OCI-LY1 (cell line): ENCODE results near the gene PPP4R3A.

Experiments
- H2AFZ ChIP-seq: fragments of 200-600 bp; sonication (generic), shearing (Covaris generic); 2 replicates; pipeline ENCODE4 v1.6.0; 2014; ENCODE audit warnings: antibody characterized with exemption, mild to moderate bottlenecking, low read length
- H3F3A ChIP-seq: fragments of 200-600 bp; sonication (generic), shearing (Covaris generic); 2 replicates; pipeline ENCODE4 v1.6.0; 2014; ENCODE audit warnings: mild to moderate bottlenecking, antibody characterized with exemption, low read length, moderate library complexity; ENCODE audit not compliant: insufficient read depth
- H3K27ac ChIP-seq: fragments of 200-600 bp; sonication (generic); 2 replicates; pipeline ENCODE4 v1.5.1; 2014; ENCODE audit warnings: low read length, mixed run types, mild to moderate bottlenecking, low read depth; ENCODE audit not compliant: poor library complexity, severe bottlenecking
- H3K27me3 ChIP-seq: fragments of 200-600 bp; sonication (generic); 2 replicates; pipeline ENCODE4 v1.6.0; 2014; ENCODE audit warnings: antibody characterized with exemption, mild to moderate bottlenecking, low read length, moderate library complexity; ENCODE audit not compliant: insufficient read depth
- H3K36me3 ChIP-seq: fragments of 200-600 bp; sonication (generic); 2 replicates; pipeline ENCODE4 v1.6.1; 2014; ENCODE audit warnings: mild to moderate bottlenecking, antibody characterized with exemption, low read length, moderate library complexity, mixed read lengths; ENCODE audit not compliant: insufficient read depth
- H3K4me1 ChIP-seq: fragments of 200-600 bp; sonication (generic); 2 replicates; pipeline ENCODE4 v1.5.1; 2014; ENCODE audit warnings: mild to moderate bottlenecking, low read length, moderate library complexity; ENCODE audit not compliant: insufficient read depth, severe bottlenecking
- H3K4me2 ChIP-seq: fragments of 200-600 bp; sonication (generic), shearing (Covaris generic); 2 replicates; pipeline ENCODE4 v1.6.1; 2014; ENCODE audit warnings: low read length
- H3K4me3 ChIP-seq: fragments of 200-600 bp; sonication (generic); 2 replicates; pipeline ENCODE4 v1.5.1; 2014; ENCODE audit warnings: low read length, low read depth, mild to moderate bottlenecking, mixed read lengths; ENCODE audit not compliant: poor library complexity, severe bottlenecking
- H3K79me2 ChIP-seq: fragments of 200-600 bp; shearing (Covaris generic); 2 replicates; pipeline ENCODE4 v1.6.1; 2016; ENCODE audit warnings: mixed run types, low read length, mixed read lengths; ENCODE audit not compliant: insufficient read depth
- H3K9ac ChIP-seq: fragments of 200-600 bp; sonication (generic), shearing (Covaris generic); 2 replicates; pipeline ENCODE4 v1.6.1; 2014; ENCODE audit warnings: mild to moderate bottlenecking, low read length, mixed read lengths
- H3K9me2 ChIP-seq: fragments of 200-600 bp; sonication (generic), shearing (Covaris generic); 2 replicates; pipeline ENCODE4 v1.6.1; 2014; ENCODE audit warnings: low read depth, mild to moderate bottlenecking, low read length, mixed read lengths
- H3K9me3 ChIP-seq: fragments of 200-600 bp; shearing (Covaris generic); 2 replicates; pipeline ENCODE4 v1.6.1; 2014; ENCODE audit warnings: low read length, mixed read lengths
- H4K20me1 ChIP-seq: fragments of 200-600 bp; sonication (generic), shearing (Covaris generic); 2 replicates; pipeline ENCODE4 v1.6.0; 2016; ENCODE audit warnings: mild to moderate bottlenecking, low read length; ENCODE audit not compliant: insufficient read depth
- CTCF ChIP-seq: fragments of 200-600 bp; sonication (generic), shearing (Covaris generic); IDR thresholded peaks from 2 replicates; pipeline ENCODE4 v1.5.1; 2017; ENCODE audit warnings: mild to moderate bottlenecking, antibody characterized with exemption, low read length, moderate library complexity, mixed read lengths
- EZH2 ChIP-seq: fragments of 200-600 bp; sonication (generic), shearing (Covaris generic); IDR thresholded peaks from 2 replicates; pipeline ENCODE4 v1.8.0; 2017; ENCODE audit warnings: borderline replicate concordance, mixed run types, mild to moderate bottlenecking, antibody characterized with exemption, low read length, moderate library complexity, mixed read lengths

PPP4R3A gene

GRCh38 chr14:91413547-91414474 lies 96.3 kb downstream of the PPP4R3A start:
- peak overlapping the region; percentile 83 for H3K4me3 ChIP-seq
- peak overlapping the region; percentile 98 for H3K4me2 ChIP-seq
- no peak overlapping the region for H2AFZ ChIP-seq
- peaks cover 62% of the 10 kb centered on the region for H3K36me3 ChIP-seq
- H3K9me3 ChIP-seq: no peaks in the 10 kb centered on the region
- no peaks in the 10 kb centered on the region for H4K20me1 ChIP-seq
- TF ChIP-seq EZH2 (no peak), CTCF (no peak)
- no peaks in the 10 kb centered on the region for H3K27me3 ChIP-seq
- H3K9me2 ChIP-seq: no peaks in the 10 kb centered on the region
- H3K79me2 ChIP-seq: peaks cover 76% of the 10 kb centered on the region
- H3F3A ChIP-seq: no peaks in the 10 kb centered on the region
- H3K4me1 ChIP-seq: peaks cover 80% of the 10 kb centered on the region
- H3K9ac ChIP-seq: peak overlapping the region; percentile 90
- H3K27ac ChIP-seq: peak overlapping the region; percentile 97

DNA sequence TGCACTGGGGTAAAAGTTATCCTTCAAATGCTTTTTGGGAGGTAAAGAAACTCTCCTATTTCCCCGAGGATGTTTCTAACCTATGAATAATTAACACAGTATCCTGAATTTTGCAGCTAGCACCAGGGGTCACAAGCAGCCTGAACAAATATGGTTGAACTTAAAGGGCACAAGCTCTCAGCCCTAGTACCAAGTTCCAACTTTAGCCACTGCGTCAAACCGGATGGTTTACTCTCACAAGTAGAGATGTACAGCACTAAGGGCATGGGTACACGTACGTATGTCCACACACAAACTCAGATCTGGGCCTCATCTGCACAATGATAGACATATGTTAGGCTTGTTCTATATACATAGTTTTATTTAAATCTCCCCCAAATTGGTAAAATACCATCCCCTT lies 97.2 kb downstream of the PPP4R3A start:
- H3K4me2 ChIP-seq: peak overlapping the region; percentile 98
- H3F3A ChIP-seq: no peaks in the 10 kb centered on the region
- no peak overlapping the region for H2AFZ ChIP-seq
- H3K27me3 ChIP-seq: no peaks in the 10 kb centered on the region
- peaks cover 84% of the 10 kb centered on the region for H3K79me2 ChIP-seq
- peak overlapping the region; percentile 90; the same call in 1 of the 2 replicates for H3K9ac ChIP-seq
- no peak for TF ChIP-seq CTCF
- TF ChIP-seq EZH2: no peak
- H3K9me3 ChIP-seq: no peaks in the 10 kb centered on the region
- H4K20me1 ChIP-seq: no peaks in the 10 kb centered on the region
- H3K9me2 ChIP-seq: no peaks in the 10 kb centered on the region
- peaks cover 79% of the 10 kb centered on the region for H3K4me1 ChIP-seq
- H3K27ac ChIP-seq: peak overlapping the region; percentile 97
- H3K36me3 ChIP-seq: peaks cover 70% of the 10 kb centered on the region
- H3K4me3 ChIP-seq: peak overlapping the region; percentile 83

DNA sequence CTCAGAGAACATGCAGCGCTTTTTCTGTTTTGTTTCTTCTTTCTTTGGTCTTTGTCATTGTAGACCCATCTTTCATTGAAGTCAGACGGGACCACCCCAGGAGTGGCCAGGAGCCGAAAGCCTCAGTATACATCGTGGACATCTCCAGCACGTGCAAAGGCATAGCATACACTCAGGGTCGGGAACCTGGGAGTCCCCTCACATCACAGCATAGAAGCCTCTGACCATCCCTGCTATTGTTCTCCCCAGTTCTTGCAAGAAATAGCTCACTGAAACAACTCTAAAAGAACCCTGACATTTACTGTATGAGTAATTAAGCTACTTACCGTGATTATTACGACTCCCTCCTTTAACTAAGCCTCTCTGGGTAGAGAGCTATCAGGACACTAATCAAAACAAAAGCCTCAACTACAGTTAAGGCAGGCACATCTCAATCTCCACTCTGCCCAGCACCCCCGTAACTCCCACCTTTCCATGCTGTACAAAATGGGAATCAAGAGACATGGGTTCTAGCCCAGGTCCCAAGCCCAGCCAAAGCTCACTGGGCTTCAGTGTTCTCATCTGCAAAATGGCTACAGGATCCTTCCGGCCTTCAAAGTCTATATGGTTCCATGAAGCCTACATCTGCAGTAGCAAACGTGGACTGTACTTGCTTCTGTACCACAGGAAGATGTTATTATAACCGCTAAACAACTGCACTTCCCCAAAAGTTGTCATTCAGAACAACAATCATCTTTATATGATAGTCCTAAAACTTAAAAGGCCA lies 99.2 kb downstream of the PPP4R3A start:
- no peaks in the 10 kb centered on the region for H3K9me3 ChIP-seq
- no peaks in the 10 kb centered on the region for H3F3A ChIP-seq
- H4K20me1 ChIP-seq: no peaks in the 10 kb centered on the region
- no peak overlapping the region for H2AFZ ChIP-seq
- TF ChIP-seq CTCF (no peak), EZH2 (no peak)
- H3K4me1 ChIP-seq: peaks cover 97% of the 10 kb centered on the region
- peak overlapping the region; percentile 71 for H3K27ac ChIP-seq
- H3K9me2 ChIP-seq: no peaks in the 10 kb centered on the region
- H3K4me2 ChIP-seq: peak overlapping the region; percentile 62
- H3K9ac ChIP-seq: peak overlapping the region; percentile 39; the same call in 1 of the 2 replicates
- peak overlapping the region; percentile 35 for H3K4me3 ChIP-seq
- H3K27me3 ChIP-seq: no peaks in the 10 kb centered on the region
- H3K79me2 ChIP-seq: peaks cover 99% of the 10 kb centered on the region
- H3K36me3 ChIP-seq: peaks cover 81% of the 10 kb centered on the region
